ENCODE results near the gene SH3RF1. TPM values are rescaled to one million over a fixed set of nuclear protein-coding genes. Genes with fewer than 3 reads are reported as not detected.

Gene SH3RF1
- total and polyA plus RNA-seq, 2 of the 8 experiments (the other 6 are each of a cell fraction or from before 2014, with no cell fraction given): 6.9 to 15.1 TPM

DNA sequence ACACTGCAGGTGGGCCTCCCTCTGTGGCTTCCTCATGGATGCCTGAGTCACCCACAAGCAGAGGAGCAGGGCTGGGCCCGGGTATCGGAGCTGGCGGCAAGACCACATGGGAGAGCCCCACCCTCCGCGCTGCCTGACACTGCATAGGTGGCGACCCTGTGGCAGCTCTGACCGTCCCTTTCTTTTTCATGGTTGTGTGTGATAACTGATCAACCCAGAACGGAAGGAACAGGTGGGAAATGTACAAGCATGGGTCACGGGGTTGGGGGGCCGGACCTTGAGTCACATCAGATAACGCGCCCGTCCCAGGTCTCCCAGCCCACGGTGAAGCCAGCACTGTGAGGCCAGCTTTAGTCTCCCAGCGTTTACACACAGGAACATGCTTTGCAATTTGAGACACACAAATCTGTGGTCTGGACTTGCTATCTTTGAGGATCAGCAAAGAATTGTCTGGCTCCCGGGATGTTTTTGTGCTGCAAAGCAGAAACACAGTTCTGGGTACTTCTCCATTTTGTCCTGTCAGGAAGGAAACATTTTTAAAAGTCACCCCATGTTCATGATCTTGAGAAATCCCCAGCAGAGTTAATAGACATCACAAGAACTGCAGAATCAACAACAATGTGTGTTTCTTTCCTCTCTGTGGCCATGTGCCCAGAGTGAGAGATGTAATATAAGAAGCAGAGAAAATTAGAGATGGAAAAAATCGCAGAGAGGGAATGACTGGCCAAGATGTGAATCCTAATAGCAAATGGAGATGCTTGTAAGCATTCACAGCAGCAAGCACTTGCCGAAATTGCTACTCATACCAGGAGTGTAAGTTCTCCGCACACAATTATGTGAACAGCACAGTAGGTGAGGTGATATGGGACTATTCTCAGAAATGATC lies 190.6 kb downstream of the SH3RF1 start:
- no peak overlapping the region for H2AFZ ChIP-seq (ENCODE audit: low read length)
- H3K56ac ChIP-seq (replicated peaks; ENCODE audit: insufficient read length, low read depth, low read length): no peak overlapping the region
- H4K91ac ChIP-seq (replicated peaks; ENCODE audit: insufficient read length, low read length): no peak overlapping the region
- no peaks in the 10 kb centered on the region for H3K36me3 ChIP-seq (ENCODE audit: control insufficient read depth in 2 of 4, insufficient read depth in 4 of 4, low read length in 3 of 4)
- no peak overlapping the region for H2BK20ac ChIP-seq (ENCODE audit: low read length)
- no peaks in the 10 kb centered on the region for H3K79me2 ChIP-seq (ENCODE audit: control insufficient read depth in 1 of 2, insufficient read depth in 2 of 2, low read length in 2 of 2)
- ChIA-PET POLR2A (ENCODE audit: partially characterized antibody) (no interaction called here), CTCF (ENCODE audit: partially characterized antibody) (no interaction called here)
- H3K4me3 ChIP-seq (ENCODE audit: extremely low read depth in 1 of 4, insufficient read depth in 2 of 4, low read depth in 3 of 4, low read length in 4 of 4): no peak overlapping the region
- H3K23me2 ChIP-seq (ENCODE audit: low read depth, low read length): no peaks in the 10 kb centered on the region
- 91% methylated on average over 19 of the region's 19 CpGs; no CpG with 5 or more reads in 1 of the 2 experiments for WGBS, 2 experiments (ENCODE audit: extremely low coverage in 1 of 2, insufficient coverage in 1 of 2, insufficient read length in 1 of 2, insufficient replicate concordance in 2 of 2, low coverage in 1 of 2, low lambda C conversion rate in 2 of 2, missing lambda C conversion rate in 1 of 2)
- no peak overlapping the region for H2BK120ac ChIP-seq (replicated peaks; ENCODE audit: low read depth, low read length)
- no peaks in the 10 kb centered on the region for H4K20me1 ChIP-seq (replicated peaks in 1 of 2; ENCODE audit: control insufficient read depth in 1 of 2, insufficient read depth in 2 of 2, low read length in 2 of 2)
- H2BK15ac ChIP-seq (ENCODE audit: low read length): no peak overlapping the region
- H3K9ac ChIP-seq (replicated peaks in 1 of 4; ENCODE audit: extremely low read depth in 1 of 4, low read depth in 3 of 4, low read length in 3 of 4): no peak overlapping the region
- FAIRE-seq: no peak
- H3K4me2 ChIP-seq (ENCODE audit: insufficient read depth in 1 of 2, low read depth in 2 of 2, low read length in 2 of 2): no peak overlapping the region
- no peaks in the 10 kb centered on the region for H3K9me3 ChIP-seq (ENCODE audit: insufficient read depth in 2 of 2, low read depth in 1 of 2, low read length in 1 of 2)
- H3K79me1 ChIP-seq (ENCODE audit: low read depth, low read length): no peaks in the 10 kb centered on the region
- no peak overlapping the region for H2BK12ac ChIP-seq (ENCODE audit: low read depth, low read length)
- no peak for DNase-seq (ENCODE audit: low read depth in 1 of 2, low spot score in 2 of 2)
- H3K27ac ChIP-seq (ENCODE audit: low read depth, low read length): no peak overlapping the region
- H3K18ac ChIP-seq (ENCODE audit: extremely low read depth, low read length): no peak overlapping the region
- no peak overlapping the region for H3K23ac ChIP-seq (ENCODE audit: insufficient read length)
- H3K27me3 ChIP-seq (replicated peaks in 1 of 4; ENCODE audit: control insufficient read depth in 3 of 4, extremely low read depth in 1 of 4, insufficient read depth in 3 of 4, low read length in 3 of 4): no peaks in the 10 kb centered on the region
- H3K4ac ChIP-seq (replicated peaks; ENCODE audit: insufficient read length, low read depth, low read length): peak overlapping the region; percentile 81
- no peak overlapping the region for H2AK5ac ChIP-seq (ENCODE audit: low read depth, low read length)
- no peaks in the 10 kb centered on the region for H3K4me1 ChIP-seq (replicated peaks in 1 of 4; ENCODE audit: control insufficient read depth in 3 of 4, insufficient read depth in 4 of 4, low read length in 3 of 4)
- no peak overlapping the region for H4K8ac ChIP-seq (ENCODE audit: extremely low read depth, insufficient read depth, low read length)
- H2BK5ac ChIP-seq (ENCODE audit: low read depth, low read length): no peak overlapping the region
- no peak overlapping the region for H4K5ac ChIP-seq (ENCODE audit: insufficient read length, low read depth, low read length)
- no peak overlapping the region for H3K14ac ChIP-seq (ENCODE audit: insufficient read length)
- no peak for TF ChIP-seq JUN (IDR thresholded peaks at IDR 0.05; ENCODE audit: low read depth, low read length)
- no peak for TF ChIP-seq CHD1 (IDR thresholded peaks at IDR 0.05; ENCODE audit: low read depth, low read length)
